A673 (cell line): Measurements from ENCODE around the gene CPT1C. TPM values are rescaled to one million over a fixed set of nuclear protein-coding genes. Genes with fewer than 3 reads are reported as not detected.
A peak's percentile ranks its signal among the peaks of the same experiment; 100 is the strongest.

Experiments used
- BruUV-seq: library from RNA; stranded (reverse); fragments of 400-500 nt; replicated peaks from 2 replicates; lab custom pipeline; 2021; lab: Mats Ljungman, UMichigan
- CTCF ChIA-PET: fragments of 300-600 bp; sonication (Branson Sonifier 250); formaldehyde crosslinking; loops from one replicate; lab custom pipeline; 2022; ENCODE audit warnings: antibody characterized with exemption; lab: Charles Lee
- POLR2A ChIA-PET: fragments of 300-600 bp; sonication (Branson Sonifier 250); formaldehyde crosslinking; loops from one replicate; lab custom pipeline; 2022; ENCODE audit warnings: antibody characterized with exemption; ENCODE audit not compliant: low non-redundant PET; lab: Charles Lee
- DNase-seq: peaks from one replicate; pipeline ENCODE4 v3.0.0-alpha.2; 2015; ENCODE audit warnings: low spot score
- H3K27ac ChIP-seq: fragments of 200-600 bp; sonication (generic); 2 replicates; pipeline ENCODE4 v1.5.1; 2016; ENCODE audit warnings: mixed run types, low read depth, mild to moderate bottlenecking, mixed read lengths, antibody characterized with exemption, low read length; ENCODE audit not compliant: poor library complexity, severe bottlenecking
- H3K27me3 ChIP-seq: fragments of 200-600 bp; sonication (generic); replicated peaks from 2 replicates; pipeline ENCODE4 v1.6.1; 2017; ENCODE audit warnings: mixed run types, low read depth, mild to moderate bottlenecking, mixed read lengths, antibody characterized with exemption, low read length; ENCODE audit not compliant: insufficient read depth, poor library complexity
- H3K36me3 ChIP-seq: fragments of 200-600 bp; sonication (generic); 2 replicates; pipeline ENCODE4 v1.6.1; 2016; ENCODE audit warnings: mixed run types, mild to moderate bottlenecking, mixed read lengths, antibody characterized with exemption, low read length; ENCODE audit not compliant: insufficient read depth, poor library complexity, severe bottlenecking
- H3K4me1 ChIP-seq: fragments of 200-600 bp; sonication (generic); 2 replicates; pipeline ENCODE4 v1.6.1; 2017; ENCODE audit warnings: mixed run types, mild to moderate bottlenecking, mixed read lengths, antibody characterized with exemption, low read length; ENCODE audit not compliant: insufficient read depth, poor library complexity, severe bottlenecking
- H3K4me3 ChIP-seq: fragments of 200-600 bp; sonication (generic); 2 replicates; pipeline ENCODE4 v1.5.1; 2016; ENCODE audit warnings: low read depth, mixed run types, mild to moderate bottlenecking, mixed read lengths, low read length; ENCODE audit not compliant: poor library complexity, severe bottlenecking
- H3K9me3 ChIP-seq: fragments of 200-600 bp; sonication (generic); 2 replicates; pipeline ENCODE4 v1.6.1; 2016; ENCODE audit warnings: mixed run types, low read depth, mild to moderate bottlenecking, mixed read lengths, antibody characterized with exemption, low read length; ENCODE audit not compliant: poor library complexity, severe bottlenecking
- CTCF ChIP-seq: fragments of 300-800, 200-600 bp; sonication (generic); conservative IDR thresholded peaks from 2 replicates; pipeline ENCODE4 v1.5.1; 2017; ENCODE audit warnings: low read depth, mild to moderate bottlenecking, antibody characterized with exemption, low read length, moderate library complexity, mixed read lengths
- EZH2 ChIP-seq: fragments of 200-600 bp; sonication (generic); IDR thresholded peaks from 2 replicates; pipeline ENCODE4 v1.6.1; 2017; ENCODE audit warnings: borderline replicate concordance, low read depth, mild to moderate bottlenecking, mixed read lengths, antibody characterized with exemption, low read length; ENCODE audit not compliant: poor library complexity, severe bottlenecking
- intact Hi-C: fragments of 100-400 bp; cut with micrococcal nuclease; formaldehyde crosslinking; loops from one replicate; pipeline ENCODE4 v1.10.0; 2022; ENCODE audit not compliant: unreplicated experiment
- total RNA-seq: library from RNA; stranded (reverse); gene quantifications from 2 replicates; pipeline ENCODE4 v1.2.3, GENCODE V29; 2021

Gene CPT1C
- total RNA-seq, 1 experiment from 2014 or later, result 23.3 TPM

DNA sequence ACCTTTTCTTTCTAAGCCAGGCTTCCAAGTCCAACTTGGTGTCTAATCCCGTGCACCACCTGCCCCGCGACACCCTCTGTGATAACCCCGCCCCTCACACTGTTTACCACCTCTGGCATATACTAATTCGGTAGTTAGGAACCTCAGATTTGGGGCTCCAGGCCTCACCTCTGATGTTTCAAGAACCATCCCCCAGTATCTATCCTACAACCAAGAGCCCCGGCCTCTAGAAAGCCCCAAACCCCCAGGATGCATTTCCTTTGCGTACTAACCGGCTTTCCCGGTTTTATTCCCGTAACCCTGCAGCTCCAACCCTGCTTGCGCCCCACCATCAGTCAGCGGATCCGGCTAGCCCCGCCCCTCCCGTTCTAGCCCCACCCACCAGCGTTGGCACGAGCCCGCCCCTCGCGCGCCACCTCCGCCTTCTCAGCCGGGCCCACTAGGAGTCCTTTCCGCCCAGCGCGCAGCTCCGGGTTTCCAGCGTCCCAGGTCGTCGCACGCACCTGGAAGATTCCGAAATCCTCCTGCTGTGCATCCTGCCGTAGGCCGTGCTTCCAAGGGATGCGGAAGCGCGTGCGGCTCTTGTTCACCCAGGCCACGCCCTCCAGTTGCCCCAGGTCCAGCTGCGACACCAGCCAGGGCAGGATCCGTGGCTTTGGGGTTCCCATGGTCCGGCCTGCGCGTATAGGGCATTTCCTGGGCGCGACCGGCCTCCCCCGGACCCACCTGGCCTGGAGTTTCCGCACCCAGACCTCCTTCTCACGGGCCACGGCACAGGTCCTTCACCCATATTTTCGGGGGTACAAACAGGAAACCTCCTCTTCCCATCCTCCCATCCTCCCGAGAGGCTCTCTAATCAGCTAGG lies 26.5 kb upstream of the CPT1C start:
- peak overlapping the region; percentile 86 for H3K4me3 ChIP-seq
- no peaks in the 10 kb centered on the region for H3K9me3 ChIP-seq
- no peak for TF ChIP-seq CTCF
- no peak for TF ChIP-seq EZH2
- H3K36me3 ChIP-seq, result peaks cover 35% of the 10 kb centered on the region
- BruUV-seq, result no TSS peak
- H3K27me3 ChIP-seq, result no peaks in the 10 kb centered on the region
- DNase-seq, result peak; percentile 89
- intact Hi-C loops, result no loop called here
- POLR2A ChIA-PET, result interaction anchor here (0.7 kb wide), 1 partner anchor 9 kb away, joined by 4 read pairs; no protein-coding TSS in a partner anchor
- CTCF ChIA-PET, result interaction anchor here (0.6 to 1.1 kb wide), 3 partner anchors 11 to 141 kb away, joined by 3 to 5 read pairs (median 3); partner anchors contain the start of gene PRMT1
- peaks cover 17% of the 10 kb centered on the region for H3K4me1 ChIP-seq
- peak overlapping the region; percentile 83 for H3K27ac ChIP-seq

DNA sequence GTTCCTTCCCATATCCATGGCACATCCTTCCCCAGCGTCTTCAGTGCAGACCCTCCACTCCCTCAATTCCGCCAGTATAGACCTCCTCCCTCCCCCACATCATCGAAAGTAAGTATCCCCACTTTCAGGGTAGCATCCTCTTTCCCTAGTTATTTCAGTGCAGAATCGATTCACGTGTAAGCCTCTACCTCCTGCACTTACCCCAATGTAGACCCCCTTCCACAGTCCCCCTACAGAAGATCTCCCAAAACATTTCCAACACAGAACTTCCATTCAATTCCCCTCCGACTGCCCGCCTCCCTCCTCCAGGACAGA lies 25.9 kb upstream of the CPT1C start:
- no TSS peak for BruUV-seq
- ChIA-PET POLR2A (no interaction called here), CTCF (interaction anchor here (1.1 kb wide), 1 partner anchor 12 kb away, joined by 3 read pairs; the partner anchor contains the start of gene PRMT1)

More for the DNA sequence above, 25.9 kb upstream of the CPT1C start:
- Histone ChIP-seq H3K4me3 (peak overlapping the region; percentile 86), H3K4me1 (peaks cover 17% of the 10 kb centered on the region), H3K27me3 (no peaks in the 10 kb centered on the region), H3K27ac (peak overlapping the region; percentile 83), H3K9me3 (no peaks in the 10 kb centered on the region), H3K36me3 (peaks cover 35% of the 10 kb centered on the region)
- TF ChIP-seq CTCF (no peak), EZH2 (no peak)
- DNase-seq, result no peak
- intact Hi-C loops, result no loop called here
